OCI-LY1 (cell line): ENCODE data around the gene VSIG4.

Source experiments
- EZH2 ChIP-seq: fragments of 200-600 bp; sonication (generic), shearing (Covaris generic); IDR thresholded peaks from 2 replicates; pipeline ENCODE4 v1.8.0; 2017; ENCODE audit warnings: borderline replicate concordance, mixed run types, mild to moderate bottlenecking, antibody characterized with exemption, low read length, moderate library complexity, mixed read lengths
- TF ChIP-seq, protein P1 (sequence below): fragments of 200-600 bp; sonication (generic), shearing (Covaris generic); IDR thresholded peaks from 2 replicates; pipeline ENCODE4 v1.5.1; 2017; ENCODE audit warnings: mild to moderate bottlenecking, antibody characterized with exemption, low read length, moderate library complexity, mixed read lengths

DNA sequence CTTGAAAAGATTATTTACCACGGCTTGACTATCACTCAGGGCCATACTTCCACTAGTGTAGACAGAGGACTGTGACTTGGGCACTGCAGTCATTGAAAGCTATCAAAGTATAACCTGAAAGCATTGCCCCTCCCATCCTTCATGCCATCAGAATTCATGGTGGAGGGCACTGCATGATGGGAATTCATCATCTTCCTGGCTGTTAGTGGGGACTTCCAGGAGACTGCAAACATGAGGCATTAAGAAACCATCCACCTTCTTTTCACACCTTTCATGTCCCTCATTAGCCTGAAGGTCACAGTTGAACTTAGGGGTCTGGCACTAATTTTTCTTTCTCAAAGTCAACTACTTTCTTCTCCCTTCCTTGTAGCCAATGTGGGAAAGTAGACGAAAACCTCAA, 25.8 kb downstream of the VSIG4 start:
- TF ChIP-seq, protein P1, sequence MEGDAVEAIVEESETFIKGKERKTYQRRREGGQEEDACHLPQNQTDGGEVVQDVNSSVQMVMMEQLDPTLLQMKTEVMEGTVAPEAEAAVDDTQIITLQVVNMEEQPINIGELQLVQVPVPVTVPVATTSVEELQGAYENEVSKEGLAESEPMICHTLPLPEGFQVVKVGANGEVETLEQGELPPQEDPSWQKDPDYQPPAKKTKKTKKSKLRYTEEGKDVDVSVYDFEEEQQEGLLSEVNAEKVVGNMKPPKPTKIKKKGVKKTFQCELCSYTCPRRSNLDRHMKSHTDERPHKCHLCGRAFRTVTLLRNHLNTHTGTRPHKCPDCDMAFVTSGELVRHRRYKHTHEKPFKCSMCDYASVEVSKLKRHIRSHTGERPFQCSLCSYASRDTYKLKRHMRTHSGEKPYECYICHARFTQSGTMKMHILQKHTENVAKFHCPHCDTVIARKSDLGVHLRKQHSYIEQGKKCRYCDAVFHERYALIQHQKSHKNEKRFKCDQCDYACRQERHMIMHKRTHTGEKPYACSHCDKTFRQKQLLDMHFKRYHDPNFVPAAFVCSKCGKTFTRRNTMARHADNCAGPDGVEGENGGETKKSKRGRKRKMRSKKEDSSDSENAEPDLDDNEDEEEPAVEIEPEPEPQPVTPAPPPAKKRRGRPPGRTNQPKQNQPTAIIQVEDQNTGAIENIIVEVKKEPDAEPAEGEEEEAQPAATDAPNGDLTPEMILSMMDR, result no peak
- TF ChIP-seq EZH2, result no peak
